HTERT RPE-1 (cell line): ENCODE data around the gene TNFAIP3.
"Not testable (repeated sequence)": the region's sequence is repeated elsewhere in the genome, so short reads cannot be mapped to it uniquely, and the experiment has no call there.

Experiments
- in situ Hi-C: fragments of 300-500 bp; cut with MboI; formaldehyde crosslinking; loops from 4 replicates; pipeline ENCODE4 v1.14.3; 2020; ENCODE audit warnings: low sequenced_read_pairs

TNFAIP3 gene

DNA sequence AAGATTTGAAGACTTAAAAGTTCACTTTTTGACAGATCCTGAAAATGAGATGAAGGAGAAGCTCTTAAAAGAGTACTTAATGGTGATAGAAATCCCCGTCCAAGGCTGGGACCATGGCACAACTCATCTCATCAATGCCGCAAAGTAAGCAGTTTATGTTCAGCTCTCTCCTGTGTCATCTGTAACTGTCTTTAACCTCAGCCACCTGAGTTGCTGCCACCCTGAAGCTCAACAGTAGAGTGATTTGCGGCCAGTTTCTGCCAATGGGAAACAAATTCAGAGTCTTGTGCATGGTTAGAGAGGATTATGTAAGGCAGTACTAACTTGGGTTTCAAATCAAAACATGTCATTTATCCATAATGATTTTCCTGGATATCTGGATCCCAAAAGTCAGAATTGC, 10.1 kb downstream of the TNFAIP3 start:
- in situ Hi-C loops: no loop called here

DNA sequence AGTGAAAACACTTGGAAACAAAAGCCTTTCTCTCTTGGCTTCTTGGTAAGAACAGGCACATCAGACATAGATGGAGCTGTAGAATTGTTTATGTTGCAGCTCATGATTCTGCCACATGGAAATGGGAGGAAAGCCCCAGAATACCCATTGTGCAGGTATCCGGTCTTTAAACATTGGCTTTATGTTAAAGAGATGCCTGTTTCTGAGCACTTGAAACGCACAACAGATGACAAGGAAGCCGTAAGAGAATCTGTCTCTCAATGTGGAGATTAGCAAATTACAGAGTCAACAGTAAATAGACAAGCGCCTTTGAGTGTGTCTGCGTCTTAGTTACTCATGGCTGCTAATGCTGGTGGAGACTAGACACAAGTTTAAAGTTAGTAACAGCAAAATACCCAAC, 10.5 kb downstream of the TNFAIP3 start:
- in situ Hi-C loops: no loop called here

DNA sequence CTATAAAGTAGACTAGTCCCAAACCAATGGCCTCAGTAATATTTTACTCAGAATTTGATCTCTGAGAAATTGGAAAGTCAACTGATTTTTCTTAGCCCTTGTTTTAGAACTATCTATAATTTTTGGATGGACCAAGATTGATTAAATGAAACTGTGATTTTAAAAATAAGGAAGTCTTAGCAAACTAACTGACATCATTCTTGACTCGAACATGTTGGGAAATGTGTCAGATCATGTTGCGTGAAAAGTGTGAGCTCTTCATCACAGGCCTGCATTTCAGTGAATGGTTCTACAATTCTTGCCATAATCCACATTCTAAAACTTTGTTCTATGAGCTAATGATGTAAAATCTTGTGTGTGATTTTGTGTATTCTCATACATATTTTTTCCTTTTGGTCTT, 11.0 kb downstream of the TNFAIP3 start:
- in situ Hi-C loops: no loop called here

DNA sequence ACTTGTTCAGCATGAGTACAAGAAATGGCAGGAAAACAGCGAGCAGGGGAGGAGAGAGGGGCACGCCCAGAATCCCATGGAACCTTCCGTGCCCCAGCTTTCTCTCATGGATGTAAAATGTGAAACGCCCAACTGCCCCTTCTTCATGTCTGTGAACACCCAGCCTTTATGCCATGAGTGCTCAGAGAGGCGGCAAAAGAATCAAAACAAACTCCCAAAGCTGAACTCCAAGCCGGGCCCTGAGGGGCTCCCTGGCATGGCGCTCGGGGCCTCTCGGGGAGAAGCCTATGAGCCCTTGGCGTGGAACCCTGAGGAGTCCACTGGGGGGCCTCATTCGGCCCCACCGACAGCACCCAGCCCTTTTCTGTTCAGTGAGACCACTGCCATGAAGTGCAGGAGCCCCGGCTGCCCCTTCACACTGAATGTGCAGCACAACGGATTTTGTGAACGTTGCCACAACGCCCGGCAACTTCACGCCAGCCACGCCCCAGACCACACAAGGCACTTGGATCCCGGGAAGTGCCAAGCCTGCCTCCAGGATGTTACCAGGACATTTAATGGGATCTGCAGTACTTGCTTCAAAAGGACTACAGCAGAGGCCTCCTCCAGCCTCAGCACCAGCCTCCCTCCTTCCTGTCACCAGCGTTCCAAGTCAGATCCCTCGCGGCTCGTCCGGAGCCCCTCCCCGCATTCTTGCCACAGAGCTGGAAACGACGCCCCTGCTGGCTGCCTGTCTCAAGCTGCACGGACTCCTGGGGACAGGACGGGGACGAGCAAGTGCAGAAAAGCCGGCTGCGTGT, 11.6 kb downstream of the TNFAIP3 start:
- in situ Hi-C loops: no loop called here

DNA sequence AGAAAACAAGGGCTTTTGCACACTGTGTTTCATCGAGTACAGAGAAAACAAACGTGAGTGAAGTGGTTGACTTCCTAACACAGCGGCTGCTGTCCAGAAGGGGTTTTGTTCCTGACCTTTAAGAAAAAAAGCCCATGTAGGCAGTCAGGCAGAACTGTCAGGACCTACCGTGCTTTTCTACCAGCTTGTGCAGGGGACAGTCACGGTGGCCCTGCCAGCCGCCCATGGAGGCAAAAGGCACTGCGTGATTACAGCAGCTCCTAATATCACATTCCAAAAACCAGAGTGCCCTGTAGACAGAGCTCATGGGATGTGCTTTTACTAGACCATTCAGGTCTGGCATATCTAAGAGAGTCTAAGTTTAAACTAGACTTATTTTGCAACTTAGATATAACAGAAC, 12.2 kb downstream of the TNFAIP3 start:
- in situ Hi-C loops: no loop called here

DNA sequence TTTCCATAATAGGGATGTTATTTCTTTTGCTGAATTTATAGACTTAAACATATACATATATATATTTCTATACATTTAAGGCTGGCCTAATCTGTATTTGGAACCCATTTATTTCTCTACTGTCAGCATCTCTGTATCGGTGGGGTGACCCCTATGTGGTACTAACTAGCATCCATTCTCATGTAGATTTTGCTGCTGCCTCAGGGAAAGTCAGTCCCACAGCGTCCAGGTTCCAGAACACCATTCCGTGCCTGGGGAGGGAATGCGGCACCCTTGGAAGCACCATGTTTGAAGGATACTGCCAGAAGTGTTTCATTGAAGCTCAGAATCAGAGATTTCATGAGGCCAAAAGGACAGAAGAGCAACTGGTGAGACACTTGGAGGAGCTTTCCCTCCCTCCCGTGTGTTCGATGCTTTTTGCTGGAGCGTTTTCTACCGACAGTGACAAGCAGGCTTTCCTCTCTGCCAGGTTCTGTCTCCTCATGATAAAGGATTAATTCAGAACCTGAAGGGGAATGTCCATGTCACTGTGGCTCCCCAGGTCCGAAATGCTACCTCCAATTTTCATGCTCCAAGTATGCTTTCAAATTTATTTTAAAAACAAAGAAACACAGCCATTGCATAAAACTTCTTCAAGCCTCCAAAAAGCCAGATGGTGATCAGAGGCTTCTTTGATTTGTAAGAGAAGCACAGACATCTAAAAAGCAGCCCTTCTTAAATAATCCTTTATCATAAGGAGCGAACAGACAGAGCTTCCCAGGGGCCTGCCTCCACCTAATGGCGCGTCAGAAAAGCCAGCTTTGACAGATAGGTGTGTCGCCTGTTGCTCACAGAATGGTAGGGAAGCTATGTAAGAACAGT, 13.1 kb downstream of the TNFAIP3 start:
- in situ Hi-C loops: no loop called here

DNA sequence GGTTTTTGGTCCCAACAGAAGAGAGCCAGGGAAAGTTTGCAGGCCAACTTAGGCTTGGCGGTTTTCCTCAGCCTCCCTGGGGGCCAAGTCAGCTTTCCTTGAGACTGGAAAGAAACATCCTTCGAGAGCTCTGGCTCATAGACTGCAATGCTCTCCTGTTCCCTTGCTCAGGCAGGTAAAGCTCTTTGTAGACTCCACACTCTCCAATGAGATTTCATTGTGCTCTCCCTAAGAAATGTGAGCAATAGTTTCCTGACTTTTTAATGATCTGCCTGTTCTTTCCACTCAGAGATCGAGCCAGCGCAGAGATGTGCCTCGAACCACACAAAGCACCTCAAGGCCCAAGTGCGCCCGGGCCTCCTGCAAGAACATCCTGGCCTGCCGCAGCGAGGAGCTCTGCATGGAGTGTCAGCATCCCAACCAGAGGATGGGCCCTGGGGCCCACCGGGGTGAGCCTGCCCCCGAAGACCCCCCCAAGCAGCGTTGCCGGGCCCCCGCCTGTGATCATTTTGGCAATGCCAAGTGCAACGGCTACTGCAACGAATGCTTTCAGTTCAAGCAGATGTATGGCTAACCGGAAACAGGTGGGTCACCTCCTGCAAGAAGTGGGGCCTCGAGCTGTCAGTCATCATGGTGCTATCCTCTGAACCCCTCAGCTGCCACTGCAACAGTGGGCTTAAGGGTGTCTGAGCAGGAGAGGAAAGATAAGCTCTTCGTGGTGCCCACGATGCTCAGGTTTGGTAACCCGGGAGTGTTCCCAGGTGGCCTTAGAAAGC, 13.9 kb downstream of the TNFAIP3 start:
- in situ Hi-C loops: no loop called here

DNA sequence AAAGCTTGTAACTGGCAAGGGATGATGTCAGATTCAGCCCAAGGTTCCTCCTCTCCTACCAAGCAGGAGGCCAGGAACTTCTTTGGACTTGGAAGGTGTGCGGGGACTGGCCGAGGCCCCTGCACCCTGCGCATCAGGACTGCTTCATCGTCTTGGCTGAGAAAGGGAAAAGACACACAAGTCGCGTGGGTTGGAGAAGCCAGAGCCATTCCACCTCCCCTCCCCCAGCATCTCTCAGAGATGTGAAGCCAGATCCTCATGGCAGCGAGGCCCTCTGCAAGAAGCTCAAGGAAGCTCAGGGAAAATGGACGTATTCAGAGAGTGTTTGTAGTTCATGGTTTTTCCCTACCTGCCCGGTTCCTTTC, 14.4 kb downstream of the TNFAIP3 start:
- in situ Hi-C loops: no loop called here

DNA sequence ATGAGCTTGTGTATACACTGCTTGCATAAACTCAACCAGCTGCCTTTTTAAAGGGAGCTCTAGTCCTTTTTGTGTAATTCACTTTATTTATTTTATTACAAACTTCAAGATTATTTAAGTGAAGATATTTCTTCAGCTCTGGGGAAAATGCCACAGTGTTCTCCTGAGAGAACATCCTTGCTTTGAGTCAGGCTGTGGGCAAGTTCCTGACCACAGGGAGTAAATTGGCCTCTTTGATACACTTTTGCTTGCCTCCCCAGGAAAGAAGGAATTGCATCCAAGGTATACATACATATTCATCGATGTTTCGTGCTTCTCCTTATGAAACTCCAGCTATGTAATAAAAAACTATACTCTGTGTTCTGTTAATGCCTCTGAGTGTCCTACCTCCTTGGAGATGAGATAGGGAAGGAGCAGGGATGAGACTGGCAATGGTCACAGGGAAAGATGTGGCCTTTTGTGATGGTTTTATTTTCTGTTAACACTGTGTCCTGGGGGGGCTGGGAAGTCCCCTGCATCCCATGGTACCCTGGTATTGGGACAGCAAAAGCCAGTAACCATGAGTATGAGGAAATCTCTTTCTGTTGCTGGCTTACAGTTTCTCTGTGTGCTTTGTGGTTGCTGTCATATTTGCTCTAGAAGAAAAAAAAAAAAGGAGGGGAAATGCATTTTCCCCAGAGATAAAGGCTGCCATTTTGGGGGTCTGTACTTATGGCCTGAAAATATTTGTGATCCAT, 15.3 kb downstream of the TNFAIP3 start:
- in situ Hi-C loops: no loop called here

DNA sequence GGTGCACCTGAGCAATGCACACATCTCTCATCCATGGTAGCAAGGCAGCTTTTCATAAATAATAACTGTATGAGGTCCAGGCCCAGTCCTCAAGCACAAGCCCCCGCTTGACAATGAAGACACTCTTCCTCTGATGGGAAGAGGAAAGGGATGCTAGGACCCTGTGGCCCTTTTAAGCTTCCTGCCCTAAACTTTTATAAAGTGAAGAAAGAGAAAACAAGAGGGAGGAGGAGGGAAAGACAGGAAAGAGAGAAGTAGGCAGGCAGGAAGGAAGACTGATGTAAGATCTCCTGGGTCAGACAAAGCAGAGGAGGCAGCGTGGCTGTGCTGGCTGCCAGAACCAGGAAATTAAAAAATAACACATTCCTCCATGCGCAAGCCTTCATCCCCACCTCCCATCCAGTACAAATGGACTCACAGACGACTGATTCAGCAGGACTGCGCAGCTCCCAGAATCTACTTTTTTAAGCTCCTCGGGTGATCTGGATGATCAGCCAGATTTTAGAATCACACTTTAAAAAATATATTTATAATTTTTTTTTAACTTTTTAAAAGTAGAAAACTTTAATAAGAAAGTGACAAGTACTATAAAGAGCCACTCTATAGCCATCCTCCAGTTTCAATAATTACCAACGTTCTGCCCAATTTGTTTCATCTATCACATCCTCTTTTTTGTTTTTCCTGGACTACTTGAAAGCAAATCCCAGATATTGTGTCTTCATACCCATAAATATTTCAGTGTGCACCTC, 16.5 kb downstream of the TNFAIP3 start:
- in situ Hi-C loops: no loop called here

DNA sequence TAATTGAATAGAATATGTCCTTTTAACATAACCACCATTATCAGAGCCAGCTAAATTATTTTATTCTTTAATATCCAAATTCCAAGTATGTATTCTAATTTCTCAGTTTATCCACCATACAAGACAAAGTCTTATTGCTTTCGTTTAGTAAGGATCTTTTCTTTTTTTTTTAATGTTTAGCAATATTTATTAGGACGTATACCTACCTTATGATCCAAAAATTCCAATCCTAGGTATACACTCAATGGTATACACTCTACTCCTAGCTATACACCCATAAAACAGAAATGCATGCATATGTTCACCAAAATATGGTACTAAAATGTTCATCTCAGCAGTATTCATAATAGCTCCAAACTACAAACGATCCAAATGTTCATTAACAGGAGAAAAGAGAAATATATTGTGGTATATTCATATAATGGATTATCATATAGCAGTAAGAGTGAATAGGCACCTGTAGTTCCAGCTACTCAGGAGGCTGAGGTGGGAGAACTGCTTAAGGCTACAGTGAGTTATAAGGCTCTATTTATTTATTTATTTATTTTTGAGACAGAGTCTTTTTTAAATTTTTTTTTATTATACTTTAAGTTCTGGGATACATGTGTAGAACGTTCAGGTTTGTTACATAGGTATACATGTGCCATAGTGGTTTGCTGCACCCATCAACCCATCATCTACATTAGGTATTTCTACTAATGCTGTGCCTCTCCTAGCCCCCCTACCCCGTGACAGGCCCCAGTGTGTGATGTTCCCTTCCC, 17.3 kb downstream of the TNFAIP3 start:
- in situ Hi-C loops: no loop called here

DNA sequence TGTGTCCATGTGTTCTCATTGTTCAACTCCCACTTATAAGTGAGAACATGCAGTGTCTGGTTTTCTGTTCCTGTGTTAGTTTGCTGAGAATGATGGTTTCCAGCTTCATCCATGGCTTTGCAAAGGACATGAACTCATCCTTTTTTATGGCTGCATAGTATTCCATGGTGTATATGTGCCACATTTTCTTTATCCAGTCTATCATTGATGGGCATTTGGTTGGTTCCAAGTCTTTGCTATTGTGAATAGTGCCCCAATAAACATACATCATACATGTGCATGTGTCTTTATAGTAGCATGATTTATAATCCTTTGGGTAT, 17.8 kb downstream of the TNFAIP3 start:
- in situ Hi-C loops: not testable (repeated sequence)

DNA sequence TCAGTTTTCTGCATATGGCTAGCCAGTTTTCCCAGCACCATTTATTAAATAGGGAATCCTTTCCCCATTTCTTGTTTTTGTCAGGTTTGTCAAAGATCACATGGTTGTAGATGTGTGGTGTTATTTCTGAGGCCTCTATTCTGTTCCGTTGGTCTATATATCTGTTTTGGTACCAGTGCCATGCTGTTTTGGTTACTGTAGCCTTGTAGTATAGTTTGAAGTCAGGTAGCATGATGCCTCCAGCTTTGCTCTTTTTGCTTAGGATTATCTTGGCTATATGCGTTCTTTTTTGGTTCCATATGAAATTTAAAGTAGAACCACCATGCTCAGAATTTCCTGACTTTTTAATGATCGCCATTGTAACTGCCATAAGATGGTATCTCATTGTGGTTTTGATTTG, 19.2 kb downstream of the TNFAIP3 start:
- in situ Hi-C loops: not testable (repeated sequence)

DNA sequence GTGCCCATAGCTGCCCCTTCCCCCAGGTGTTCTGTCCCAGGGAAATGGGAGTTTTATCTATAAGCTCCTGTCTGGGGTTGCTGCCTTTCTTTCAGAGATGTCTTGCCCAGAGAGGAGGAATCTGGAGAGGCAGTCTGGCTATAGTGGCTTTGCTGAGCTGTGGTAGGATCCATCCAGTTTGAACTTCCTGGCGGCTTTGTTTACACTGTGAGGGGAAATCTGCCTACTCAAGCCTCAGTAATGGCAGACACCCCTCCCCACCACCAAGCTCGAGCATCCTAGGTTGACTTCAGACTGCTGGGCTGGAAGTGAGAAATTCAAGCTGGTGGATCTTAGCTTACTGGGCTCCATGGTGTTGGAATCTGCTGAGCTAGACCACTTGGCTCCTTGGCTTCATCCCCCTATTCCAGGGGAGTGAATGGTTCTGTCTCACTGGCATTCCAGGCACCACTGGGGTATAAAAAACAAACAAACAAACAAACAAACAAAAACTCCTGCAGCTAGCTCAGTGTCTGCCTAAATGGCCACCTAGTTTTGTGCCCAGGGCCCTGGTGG, 24.0 kb downstream of the TNFAIP3 start:
- in situ Hi-C loops: no loop called here

DNA sequence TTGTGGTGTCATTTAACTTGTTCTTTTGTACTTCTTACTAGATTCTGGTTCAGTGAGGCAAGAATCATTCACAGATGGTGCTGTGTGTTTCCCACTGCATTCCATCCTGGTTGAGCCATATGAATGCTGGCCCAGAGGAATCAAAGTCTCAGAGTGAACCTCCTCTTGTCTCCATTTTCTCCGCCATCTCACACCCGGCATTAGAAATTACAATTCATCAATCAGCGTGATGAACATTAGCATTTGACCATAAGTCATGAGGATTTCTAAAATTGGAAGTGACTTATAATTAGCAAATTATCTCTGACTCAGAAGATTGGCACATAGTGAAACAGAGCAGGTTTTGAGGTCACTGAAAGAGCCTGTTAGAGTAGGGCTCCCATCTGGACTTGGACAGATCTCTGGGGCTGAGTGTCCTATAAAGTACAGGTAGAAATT, 25.2 kb downstream of the TNFAIP3 start:
- in situ Hi-C loops: no loop called here

DNA sequence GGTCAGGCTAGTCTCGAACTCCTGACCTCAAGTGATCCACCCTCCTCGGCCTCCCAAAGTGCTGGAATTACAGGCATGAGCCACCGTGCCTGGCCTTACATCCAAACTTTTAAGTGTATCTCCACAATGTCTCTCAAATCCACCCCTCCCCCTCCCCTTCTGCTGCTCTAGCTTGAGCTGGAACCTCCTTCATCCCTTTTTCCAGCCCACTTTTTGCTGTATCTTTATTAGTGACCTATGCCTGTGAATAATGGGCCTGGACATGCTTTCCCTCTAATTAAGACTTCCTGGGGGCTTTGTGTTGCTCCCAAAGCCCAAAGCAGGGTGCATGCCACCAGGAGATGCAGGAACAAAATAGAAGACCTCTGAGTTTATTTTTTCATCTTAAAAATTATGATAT, 26.1 kb downstream of the TNFAIP3 start:
- in situ Hi-C loops: no loop called here

DNA sequence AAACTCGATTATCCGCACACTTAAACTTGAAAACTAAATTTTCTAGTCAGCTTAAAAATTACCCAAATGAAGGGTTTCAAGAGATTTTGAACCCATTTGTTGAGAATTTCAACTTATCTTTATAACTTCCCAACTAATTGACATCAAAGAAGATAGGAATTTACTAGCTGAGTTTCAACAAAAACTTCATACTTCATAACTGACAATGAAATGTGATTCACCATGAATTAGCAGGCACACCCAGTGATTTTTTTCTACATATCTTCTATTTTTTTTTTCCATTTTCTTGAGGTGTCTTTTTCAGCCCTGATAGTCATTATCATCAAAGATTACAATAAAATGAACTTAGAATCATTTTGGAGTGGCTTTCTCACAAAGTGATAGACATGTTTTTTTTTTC, 26.7 kb downstream of the TNFAIP3 start:
- in situ Hi-C loops: no loop called here

DNA sequence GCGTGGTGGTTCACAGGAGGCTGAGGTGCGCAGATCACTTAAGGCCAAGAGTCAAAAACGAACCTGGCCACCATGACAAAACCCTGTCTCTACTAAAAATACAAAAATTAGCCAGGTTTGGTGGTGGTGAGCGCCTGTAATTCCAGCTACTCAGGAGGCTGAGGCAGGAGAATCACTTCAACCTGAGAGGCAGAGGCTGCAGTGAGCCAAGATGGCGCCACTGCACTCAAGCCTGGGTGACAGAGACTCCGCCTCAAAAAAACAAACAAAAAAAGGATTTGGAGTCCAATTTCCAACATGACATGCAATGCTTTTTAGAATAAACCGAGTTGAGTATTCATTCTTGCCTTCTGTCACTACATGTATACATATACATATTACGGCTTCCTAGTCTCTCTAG, 27.3 kb downstream of the TNFAIP3 start:
- in situ Hi-C loops: not testable (repeated sequence)

DNA sequence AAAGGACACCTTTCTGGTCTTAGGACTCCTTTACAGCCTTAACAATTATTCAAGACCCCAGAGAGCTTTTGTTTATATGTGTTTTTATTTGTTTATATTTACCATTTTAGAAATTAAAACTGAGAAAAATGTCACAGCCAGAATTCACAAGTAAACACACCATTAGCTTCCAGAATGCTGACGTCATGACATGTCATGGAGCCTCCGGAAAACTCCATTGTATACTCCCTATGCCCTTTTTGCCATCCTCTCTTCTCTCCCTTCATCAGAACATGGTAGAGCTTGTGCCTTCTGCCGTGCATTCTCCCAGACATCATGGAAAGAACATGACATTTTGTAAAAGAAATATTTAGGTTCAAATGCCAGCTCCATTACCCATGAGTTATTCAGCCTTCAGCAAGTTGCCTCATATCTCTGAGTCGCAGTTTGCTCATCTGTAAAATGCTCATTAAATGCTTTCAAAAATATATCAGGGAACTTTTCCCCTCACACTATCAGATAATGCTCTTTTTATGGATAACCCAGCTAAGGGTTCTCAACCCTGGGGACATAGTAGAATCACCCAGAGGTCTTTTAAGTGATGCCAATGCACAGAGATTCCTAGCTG, 27.8 kb downstream of the TNFAIP3 start:
- in situ Hi-C loops: no loop called here
